Measurements from ENCODE around the gene URB2. TPM values are rescaled to one million over a fixed set of nuclear protein-coding genes. Genes with fewer than 3 reads are reported as not detected.

The URB2 gene
- total RNA-seq, 1 experiment from 2014 or later: 21.9 TPM

- in situ Hi-C loops (cut with HindIII; ENCODE audit: low pct_unique_long_range_greater_than_20kb, low sequenced_read_pairs) (no loop called here), intact Hi-C loops (cut with micrococcal nuclease; ENCODE audit: unreplicated experiment) (no loop called here)
- POLR2A ChIA-PET: no interaction called here
- DNase-seq (ENCODE audit: low read depth, low spot score): no peak
- BruUV-seq (replicated peaks): no TSS peak
- Histone ChIP-seq H3K36me3 (ENCODE audit: control insufficient read depth, insufficient read depth, low read length) (peaks cover 19% of the 10 kb centered on the region), H3K4me1 (ENCODE audit: control insufficient read depth, insufficient read depth, low read length) (no peaks in the 10 kb centered on the region), H3K27me3 (ENCODE audit: control insufficient read depth, insufficient read depth, low read length) (no peaks in the 10 kb centered on the region), H3K27ac (ENCODE audit: low read length) (no peak overlapping the region), H3K4me3 (ENCODE audit: low read depth in 2 of 2, low read length in 2 of 2) (no peak overlapping the region), H3K9me3 (ENCODE audit: control insufficient read depth, insufficient read depth, low read depth, low read length) (no peaks in the 10 kb centered on the region)
- TF ChIP-seq TCF7L2 (IDR thresholded peaks at IDR 0.05; ENCODE audit: low read depth, low read length): no peak
- TF ChIP-seq SIN3A (IDR thresholded peaks at IDR 0.05; ENCODE audit: borderline replicate concordance, insufficient read depth, low read depth, low read length): no peak
- TF ChIP-seq POLR2AphosphoS5 (IDR thresholded peaks at IDR 0.05; ENCODE audit: low read depth, low read length): no peak
- TF ChIP-seq, protein P1, sequence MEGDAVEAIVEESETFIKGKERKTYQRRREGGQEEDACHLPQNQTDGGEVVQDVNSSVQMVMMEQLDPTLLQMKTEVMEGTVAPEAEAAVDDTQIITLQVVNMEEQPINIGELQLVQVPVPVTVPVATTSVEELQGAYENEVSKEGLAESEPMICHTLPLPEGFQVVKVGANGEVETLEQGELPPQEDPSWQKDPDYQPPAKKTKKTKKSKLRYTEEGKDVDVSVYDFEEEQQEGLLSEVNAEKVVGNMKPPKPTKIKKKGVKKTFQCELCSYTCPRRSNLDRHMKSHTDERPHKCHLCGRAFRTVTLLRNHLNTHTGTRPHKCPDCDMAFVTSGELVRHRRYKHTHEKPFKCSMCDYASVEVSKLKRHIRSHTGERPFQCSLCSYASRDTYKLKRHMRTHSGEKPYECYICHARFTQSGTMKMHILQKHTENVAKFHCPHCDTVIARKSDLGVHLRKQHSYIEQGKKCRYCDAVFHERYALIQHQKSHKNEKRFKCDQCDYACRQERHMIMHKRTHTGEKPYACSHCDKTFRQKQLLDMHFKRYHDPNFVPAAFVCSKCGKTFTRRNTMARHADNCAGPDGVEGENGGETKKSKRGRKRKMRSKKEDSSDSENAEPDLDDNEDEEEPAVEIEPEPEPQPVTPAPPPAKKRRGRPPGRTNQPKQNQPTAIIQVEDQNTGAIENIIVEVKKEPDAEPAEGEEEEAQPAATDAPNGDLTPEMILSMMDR (IDR thresholded peaks at IDR 0.05): no peak
- TF ChIP-seq REST (IDR thresholded peaks at IDR 0.05; ENCODE audit: insufficient read depth in 1 of 2, low read depth in 2 of 2, low read length in 1 of 2): no peak
- ATAC-seq: no peak
- CTCF ChIA-PET: no interaction called here
These were observed 16.3 kb downstream of the URB2 start for GRCh38 chr1:229642376-229642775.

DNA sequence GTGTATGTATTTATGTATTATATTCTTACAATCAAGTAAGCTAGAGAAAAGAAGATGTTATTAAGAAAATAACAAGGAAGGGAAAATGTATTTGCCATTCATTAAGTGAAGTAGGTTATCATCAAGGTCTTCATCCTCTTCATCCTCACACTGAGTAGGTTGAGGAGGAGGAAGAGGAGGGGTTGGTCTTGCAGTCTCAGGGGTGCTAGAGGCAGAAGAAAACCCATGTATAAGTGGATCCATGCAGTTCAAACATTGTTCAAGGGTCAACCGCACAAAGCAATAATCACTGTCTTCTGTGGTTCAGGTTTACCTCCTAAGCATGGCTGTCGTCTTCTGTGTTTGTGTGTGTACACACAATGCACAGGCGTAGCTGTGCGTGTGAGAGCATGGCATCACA is 16.9 kb downstream of the URB2 start:
- BruUV-seq (replicated peaks): no TSS peak
- H3K4me3 ChIP-seq (ENCODE audit: low read depth in 2 of 2, low read length in 2 of 2): no peak overlapping the region

More for the DNA sequence above, 16.9 kb downstream of the URB2 start:
- peaks cover 20% of the 10 kb centered on the region for H3K36me3 ChIP-seq (ENCODE audit: control insufficient read depth, insufficient read depth, low read length)
- no peak for TF ChIP-seq REST (IDR thresholded peaks at IDR 0.05; ENCODE audit: insufficient read depth in 1 of 2, low read depth in 2 of 2, low read length in 1 of 2)
- no peak for TF ChIP-seq TCF7L2 (IDR thresholded peaks at IDR 0.05; ENCODE audit: low read depth, low read length)
- no peak for TF ChIP-seq SIN3A (IDR thresholded peaks at IDR 0.05; ENCODE audit: borderline replicate concordance, insufficient read depth, low read depth, low read length)
- TF ChIP-seq, protein P1 (IDR thresholded peaks at IDR 0.05): no peak
- H3K27me3 ChIP-seq (ENCODE audit: control insufficient read depth, insufficient read depth, low read length): no peaks in the 10 kb centered on the region
- intact Hi-C loops (cut with micrococcal nuclease; ENCODE audit: unreplicated experiment) (no loop called here), in situ Hi-C loops (cut with HindIII; ENCODE audit: low pct_unique_long_range_greater_than_20kb, low sequenced_read_pairs) (no loop called here)
- DNase-seq (ENCODE audit: low read depth, low spot score) (no peak), ATAC-seq (no peak)
- POLR2A ChIA-PET: no interaction called here
- H3K9me3 ChIP-seq (ENCODE audit: control insufficient read depth, insufficient read depth, low read depth, low read length): no peaks in the 10 kb centered on the region
- H3K27ac ChIP-seq (ENCODE audit: low read length): no peak overlapping the region
- CTCF ChIA-PET: no interaction called here
- H3K4me1 ChIP-seq (ENCODE audit: control insufficient read depth, insufficient read depth, low read length): no peaks in the 10 kb centered on the region

Data from Panc1 (cell line).